ENCODE results near the gene USP2. TPM values are rescaled to one million over a fixed set of nuclear protein-coding genes. Genes with fewer than 3 reads are reported as not detected.
"Not testable (repeated sequence)": the region's sequence is repeated elsewhere in the genome, so short reads cannot be mapped to it uniquely, and the experiment has no call there.

USP2 gene
- total and polyA plus RNA-seq, 2 of the 8 experiments (the other 6 are each of a cell fraction or from before 2014, with no cell fraction given) = 2.2 to 6.9 TPM

DNA sequence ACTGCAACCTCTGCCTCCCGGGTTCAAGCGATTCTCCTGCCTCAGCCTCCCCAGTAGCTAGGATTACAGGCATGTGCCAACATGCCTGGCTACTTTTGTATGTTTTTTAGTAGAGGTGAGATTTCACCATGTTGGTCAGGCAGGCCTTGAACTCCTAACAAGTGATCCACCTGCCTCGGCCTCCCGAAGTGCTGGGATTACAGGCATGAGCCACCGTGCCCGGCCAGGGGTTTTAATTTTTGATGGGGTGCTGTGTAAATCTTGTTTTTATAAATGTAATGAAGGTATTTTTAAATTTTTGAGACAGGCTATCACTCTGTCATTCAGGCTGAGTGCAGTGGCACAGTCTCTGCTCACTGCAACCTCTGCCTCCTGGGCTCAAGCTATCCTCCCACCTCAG, 24.0 kb upstream of the USP2 start:
- not testable (repeated sequence) for H3K23me2 ChIP-seq (ENCODE audit: low read depth, low read length); H3K36me3 ChIP-seq (ENCODE audit: control insufficient read depth in 2 of 4, insufficient read depth in 4 of 4, low read length in 3 of 4); H2BK5ac ChIP-seq (ENCODE audit: low read depth, low read length); H3K27ac ChIP-seq (ENCODE audit: low read depth, low read length); H3K9ac ChIP-seq (replicated peaks in 1 of 4; ENCODE audit: extremely low read depth in 1 of 4, low read depth in 3 of 4, low read length in 3 of 4); H2AFZ ChIP-seq (ENCODE audit: low read length); H3K23ac ChIP-seq (ENCODE audit: insufficient read length); H3K4me1 ChIP-seq (replicated peaks in 1 of 4; ENCODE audit: control insufficient read depth in 3 of 4, insufficient read depth in 4 of 4, low read length in 3 of 4); H3K9me3 ChIP-seq (ENCODE audit: insufficient read depth in 2 of 2, low read depth in 1 of 2, low read length in 1 of 2); H2BK12ac ChIP-seq (ENCODE audit: low read depth, low read length); H4K5ac ChIP-seq (ENCODE audit: insufficient read length, low read depth, low read length); H2BK15ac ChIP-seq (ENCODE audit: low read length); H4K8ac ChIP-seq (ENCODE audit: extremely low read depth, insufficient read depth, low read length); H3K14ac ChIP-seq (ENCODE audit: insufficient read length); H4K91ac ChIP-seq (replicated peaks; ENCODE audit: insufficient read length, low read length); H3K27me3 ChIP-seq (replicated peaks in 1 of 4; ENCODE audit: control insufficient read depth in 3 of 4, extremely low read depth in 1 of 4, insufficient read depth in 3 of 4, low read length in 3 of 4); DNase-seq (ENCODE audit: low read depth in 1 of 2, low spot score in 2 of 2); FAIRE-seq; H3K18ac ChIP-seq (ENCODE audit: extremely low read depth, low read length); H3K4me2 ChIP-seq (ENCODE audit: insufficient read depth in 1 of 2, low read depth in 2 of 2, low read length in 2 of 2); H3K79me1 ChIP-seq (ENCODE audit: low read depth, low read length); H3K4ac ChIP-seq (replicated peaks; ENCODE audit: insufficient read length, low read depth, low read length); H4K20me1 ChIP-seq (replicated peaks in 1 of 2; ENCODE audit: control insufficient read depth in 1 of 2, insufficient read depth in 2 of 2, low read length in 2 of 2); H2BK20ac ChIP-seq (ENCODE audit: low read length); H2AK5ac ChIP-seq (ENCODE audit: low read depth, low read length); H3K79me2 ChIP-seq (ENCODE audit: control insufficient read depth in 1 of 2, insufficient read depth in 2 of 2, low read length in 2 of 2); H3K4me3 ChIP-seq (ENCODE audit: extremely low read depth in 1 of 4, insufficient read depth in 2 of 4, low read depth in 3 of 4, low read length in 4 of 4); H3K56ac ChIP-seq (replicated peaks; ENCODE audit: insufficient read length, low read depth, low read length); H2BK120ac ChIP-seq (replicated peaks; ENCODE audit: low read depth, low read length)
- ChIA-PET POLR2A (ENCODE audit: partially characterized antibody) (interaction anchor here (5.7 kb wide), 1 partner anchor 12 kb away, joined by 28 read pairs; no protein-coding TSS in a partner anchor), CTCF (ENCODE audit: partially characterized antibody) (interaction anchor here (1.2 to 4.6 kb wide), 5 partner anchors 11 to 69 kb away, joined by 3 to 24 read pairs (median 4); partner anchors contain the start of gene USP2)
- WGBS, 2 experiments (ENCODE audit: extremely low coverage in 1 of 2, insufficient coverage in 1 of 2, insufficient read length in 1 of 2, insufficient replicate concordance in 2 of 2, low coverage in 1 of 2, low lambda C conversion rate in 2 of 2, missing lambda C conversion rate in 1 of 2) = 96% methylated on average over 6 of the region's 6 CpGs; no CpG with 5 or more reads in 1 of the 2 experiments
